DMS53 (cell line): ENCODE results near the gene GRIK2.

Experiments
- DNase-seq: peaks from one replicate; lab custom pipeline; 2025; lab: John Stamatoyannopoulos, UW

Gene GRIK2

DNA sequence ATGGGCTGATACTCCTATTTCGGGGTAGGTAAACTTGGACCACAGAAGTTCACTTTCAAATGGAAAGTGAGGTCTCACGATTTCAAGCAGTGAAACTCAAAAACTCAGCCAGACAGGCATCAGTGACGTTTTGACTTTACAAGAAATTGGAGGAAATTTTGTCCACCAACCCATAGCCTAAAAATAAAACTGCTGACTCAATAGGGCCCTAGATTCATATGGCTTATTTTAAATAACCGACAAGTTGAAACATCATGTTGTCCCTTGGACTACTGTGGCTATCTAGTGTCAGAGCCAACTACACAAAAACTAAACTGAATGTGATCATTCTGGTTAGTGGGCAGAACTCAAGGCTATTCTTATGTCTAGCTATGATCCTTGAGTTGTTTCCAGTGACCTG is 486.3 kb downstream of the GRIK2 start:
- DNase-seq, result no peak

DNA sequence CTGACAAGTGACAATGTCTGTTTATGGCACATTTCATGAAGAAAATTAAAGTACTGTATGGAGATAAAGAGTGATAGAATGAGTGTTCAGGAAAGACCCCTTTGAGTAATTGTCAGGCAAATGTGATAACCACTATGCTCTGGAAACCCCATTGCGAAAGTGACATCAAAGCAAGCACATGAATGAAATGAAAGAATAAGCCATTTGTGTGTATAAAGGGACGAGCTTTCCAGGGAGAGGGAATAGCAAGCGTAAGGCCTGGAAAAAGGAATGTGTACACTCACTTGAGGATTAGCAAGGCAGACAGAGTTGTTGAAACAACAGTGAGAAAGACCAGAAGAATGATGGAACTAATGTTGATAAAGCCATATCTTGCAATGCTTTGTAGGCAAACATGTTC is 490.0 kb downstream of the GRIK2 start:
- no peak for DNase-seq

DNA sequence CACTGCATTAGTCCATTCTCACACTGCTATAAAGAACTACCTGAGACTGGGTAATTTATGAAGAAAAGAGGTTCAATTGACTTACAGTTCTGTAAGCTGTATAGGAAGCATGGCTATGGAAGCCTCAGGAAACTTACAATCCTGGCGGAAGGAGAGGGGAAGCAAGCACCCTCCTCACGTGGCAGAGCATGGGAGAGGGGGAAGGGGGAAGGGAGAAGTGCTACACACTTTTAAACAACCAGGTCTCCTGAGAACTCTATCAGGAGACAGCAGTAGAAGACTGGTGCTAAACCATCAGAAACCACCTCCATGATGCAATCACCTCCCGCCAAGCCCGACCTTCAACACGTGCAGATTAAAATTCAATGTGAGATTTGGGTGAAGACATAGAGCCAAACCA is 494.0 kb downstream of the GRIK2 start:
- DNase-seq, result no peak

DNA sequence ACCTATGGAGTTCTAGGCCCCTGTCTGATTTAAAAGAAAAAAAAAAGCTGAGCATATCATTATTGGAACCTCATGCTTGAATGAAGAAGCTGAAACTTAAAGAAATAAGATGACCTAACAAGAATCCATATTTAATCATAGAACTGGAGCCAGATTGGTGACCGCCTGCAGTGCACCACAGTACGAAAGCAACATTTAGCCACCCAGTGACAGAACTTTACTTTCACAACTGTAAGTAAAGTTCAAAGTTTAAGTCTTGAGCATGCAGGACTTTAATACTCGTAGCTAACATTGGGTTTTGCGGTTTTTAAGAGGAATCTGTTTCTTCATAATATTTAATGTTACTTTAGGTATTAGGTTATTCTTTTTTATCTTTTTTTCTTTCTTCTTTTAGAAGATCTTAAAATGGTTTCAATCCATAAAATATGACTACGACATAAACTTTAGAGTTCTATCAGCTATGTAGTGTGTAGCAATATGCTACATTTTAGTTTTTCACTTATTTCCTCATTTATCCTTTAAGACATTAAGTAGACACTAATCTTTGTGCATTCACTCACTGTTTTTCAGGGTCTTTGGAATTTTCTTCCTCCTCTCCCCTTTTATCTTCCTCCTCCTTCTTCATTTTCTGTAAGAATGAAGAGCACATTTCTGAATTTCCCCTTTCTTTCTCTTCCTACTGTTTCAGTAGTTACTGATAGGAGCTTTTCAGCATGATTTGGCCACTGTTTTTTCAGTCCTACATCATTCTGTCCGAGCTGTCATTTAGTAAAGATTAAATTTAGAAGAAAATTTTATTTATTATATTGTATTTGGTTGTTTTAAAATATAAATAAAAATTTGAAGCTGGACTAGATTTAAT is 514.1 kb downstream of the GRIK2 start:
- DNase-seq, result no peak

DNA sequence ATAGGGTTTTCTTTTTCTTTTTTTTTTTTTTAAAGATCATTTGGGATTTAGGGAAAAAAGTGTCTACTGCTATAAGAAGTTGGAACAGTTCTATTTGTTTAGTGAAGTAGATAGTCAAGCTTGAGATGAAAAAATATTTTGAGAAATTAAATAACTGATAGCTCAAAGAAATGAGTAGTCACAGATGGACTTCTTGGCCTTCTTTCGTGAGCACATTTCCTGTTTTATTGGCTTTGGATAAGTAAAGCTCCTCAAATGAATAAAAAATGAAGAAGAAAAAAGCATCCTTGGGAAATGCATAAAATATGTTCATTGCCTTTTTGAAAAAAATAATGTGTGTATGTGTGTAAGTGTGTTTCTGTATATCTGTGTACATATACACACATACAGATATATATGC is 515.9 kb downstream of the GRIK2 start:
- DNase-seq, result no peak

DNA sequence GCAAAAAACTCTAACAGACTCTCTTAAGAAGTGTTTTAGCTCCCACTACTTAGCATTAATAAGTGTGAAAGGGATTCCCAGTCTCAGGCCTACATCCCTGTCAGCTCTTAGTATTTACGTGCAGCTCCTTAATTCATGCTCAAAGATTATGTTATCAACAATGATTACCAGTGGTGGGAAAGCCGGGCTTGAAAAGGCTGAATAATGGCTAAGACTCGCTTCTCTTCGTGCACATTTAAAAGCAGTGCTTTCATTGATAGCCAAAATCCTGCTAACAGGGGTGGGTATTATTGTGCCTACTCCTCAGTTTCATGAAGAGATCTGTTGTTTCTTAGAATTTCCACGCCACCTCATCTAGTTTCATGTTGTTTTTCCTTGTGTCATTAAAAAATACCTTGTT is 518.8 kb downstream of the GRIK2 start:
- DNase-seq, result no peak

DNA sequence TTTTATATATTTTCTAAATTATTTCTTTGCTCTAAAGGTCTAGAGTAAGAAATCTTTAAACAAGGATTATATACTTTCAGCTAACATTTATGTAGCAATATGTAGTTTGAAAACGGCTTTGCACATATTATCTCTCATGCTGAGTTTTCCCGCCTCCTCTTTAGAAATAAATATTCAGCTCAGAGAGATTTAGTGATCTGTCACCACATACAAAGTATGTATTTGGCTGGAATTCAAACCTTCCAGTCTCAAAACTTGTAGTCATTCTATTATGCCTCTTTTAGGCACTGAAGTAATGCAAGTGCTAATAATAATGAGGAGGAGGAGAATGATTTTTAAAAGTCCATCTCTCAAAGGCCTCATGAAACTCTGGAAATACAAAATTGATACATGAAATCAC is 525.0 kb downstream of the GRIK2 start:
- no peak for DNase-seq

DNA sequence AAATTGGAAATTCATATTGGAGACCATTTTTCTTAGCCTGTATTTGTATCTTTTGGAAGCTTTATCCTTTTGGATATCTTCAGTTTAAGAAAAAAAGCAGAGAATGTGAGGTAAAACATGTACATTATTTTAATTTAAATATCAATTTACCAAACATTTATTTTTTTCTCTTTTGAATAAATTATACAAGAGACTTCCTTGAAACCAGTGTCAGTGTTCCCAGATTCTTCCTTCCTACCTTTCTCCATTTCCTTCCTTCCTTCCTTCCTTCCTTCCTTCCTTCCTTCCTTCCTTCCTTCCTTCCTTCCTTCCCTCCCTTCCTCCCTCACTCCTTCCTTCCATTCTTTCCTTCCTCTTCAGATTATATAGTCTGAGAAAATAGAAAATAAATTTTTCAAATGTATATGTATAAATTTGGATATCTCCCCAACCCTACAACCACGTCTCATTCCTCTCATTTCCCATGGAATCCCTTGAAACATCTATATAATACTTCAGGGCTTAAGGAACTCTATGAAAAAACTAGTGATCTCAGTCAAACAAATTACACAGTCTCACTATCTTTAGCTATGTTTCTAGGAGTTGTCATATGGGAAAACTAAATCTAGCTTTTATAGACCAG is 528.4 kb downstream of the GRIK2 start:
- DNase-seq, result no peak

DNA sequence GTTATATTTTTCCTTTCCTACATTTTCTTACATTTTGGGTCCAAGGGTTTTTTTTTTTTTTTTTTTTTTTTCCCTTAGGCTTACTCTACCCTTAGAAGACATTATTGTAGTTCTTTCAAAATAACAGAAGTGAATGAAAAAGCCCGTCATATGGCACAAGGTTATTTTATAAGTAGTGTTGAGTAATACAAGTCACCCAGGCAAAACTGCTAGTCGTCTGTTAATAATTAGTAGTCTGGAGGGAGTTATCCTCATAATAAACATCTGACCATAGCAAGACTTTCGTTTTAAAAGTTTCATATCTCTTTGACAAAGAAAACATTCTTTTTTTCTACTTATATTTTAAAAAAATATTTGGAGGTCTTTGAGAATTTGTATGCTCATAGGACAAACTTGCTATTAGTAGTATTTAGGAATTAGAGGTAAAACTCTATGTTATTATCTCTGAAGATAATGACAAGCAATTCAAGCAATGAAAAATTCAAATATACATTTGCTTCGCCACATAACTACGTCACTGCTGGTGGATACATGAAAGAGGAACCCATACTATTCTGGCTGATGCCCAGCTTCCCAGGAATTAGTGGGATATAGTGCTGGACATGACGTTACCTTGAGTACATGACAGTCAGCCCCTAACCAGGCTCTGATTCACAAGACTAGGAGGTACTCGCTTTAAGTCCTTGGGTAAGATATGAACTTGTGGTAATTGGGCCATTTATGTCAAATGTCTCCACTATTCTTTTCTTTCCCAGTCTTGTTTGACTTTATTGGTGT is 532.8 kb downstream of the GRIK2 start:
- no peak for DNase-seq

DNA sequence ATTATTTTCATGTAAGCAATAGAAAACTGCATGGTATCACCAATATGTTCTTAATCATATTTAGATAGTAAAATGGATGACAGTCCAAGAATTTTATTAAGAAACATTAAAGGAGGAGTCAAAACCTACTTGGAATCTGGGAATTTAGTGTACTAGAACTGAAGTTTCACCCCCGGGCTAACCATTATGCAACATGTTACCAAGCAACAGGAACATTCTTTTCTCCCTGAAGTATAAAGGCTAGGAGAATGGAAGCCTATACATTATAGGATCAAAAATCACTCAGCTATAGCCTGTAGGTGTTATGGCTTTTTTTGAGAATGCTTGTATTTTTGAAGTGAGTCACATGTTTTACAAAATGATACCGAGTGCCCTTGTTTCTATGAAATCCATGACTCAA is 538.3 kb downstream of the GRIK2 start:
- no peak for DNase-seq

DNA sequence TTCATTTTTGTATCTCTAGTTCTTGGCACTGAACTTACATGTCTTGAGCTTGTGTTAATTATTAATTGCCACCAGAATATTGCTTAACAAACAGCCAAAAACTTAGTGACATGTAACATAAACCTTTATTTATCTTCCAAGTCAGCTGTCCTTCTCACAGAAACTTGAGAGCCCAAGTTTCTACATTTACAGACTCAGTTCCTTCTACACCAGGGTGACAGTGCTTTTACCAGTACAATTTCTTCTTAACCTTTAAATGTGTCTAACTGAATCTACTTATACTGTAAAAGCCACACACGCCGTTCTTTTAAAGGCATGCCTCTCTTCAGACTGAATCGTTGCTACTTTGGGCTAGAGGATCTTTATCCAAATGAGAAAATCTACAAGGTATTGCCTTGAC is 539.2 kb downstream of the GRIK2 start:
- no peak for DNase-seq

DNA sequence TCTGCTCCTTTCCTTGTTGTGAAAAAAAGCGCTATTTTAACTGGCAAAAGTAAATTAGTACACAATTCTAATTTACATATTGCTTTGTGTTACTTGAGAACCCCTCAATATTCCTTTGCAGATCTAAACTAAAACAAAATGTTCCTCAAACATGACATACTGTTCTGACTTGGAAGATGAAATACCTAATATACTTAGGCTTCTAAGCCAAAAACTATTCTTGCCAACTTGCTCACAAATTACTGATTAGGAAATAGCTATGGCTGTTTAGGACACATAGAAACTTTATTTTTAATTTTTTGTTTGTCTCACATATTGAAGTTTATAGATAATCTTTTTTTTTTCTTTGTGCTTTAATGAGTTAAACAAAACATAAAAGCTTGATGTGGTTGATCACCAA is 542.2 kb downstream of the GRIK2 start:
- no peak for DNase-seq

DNA sequence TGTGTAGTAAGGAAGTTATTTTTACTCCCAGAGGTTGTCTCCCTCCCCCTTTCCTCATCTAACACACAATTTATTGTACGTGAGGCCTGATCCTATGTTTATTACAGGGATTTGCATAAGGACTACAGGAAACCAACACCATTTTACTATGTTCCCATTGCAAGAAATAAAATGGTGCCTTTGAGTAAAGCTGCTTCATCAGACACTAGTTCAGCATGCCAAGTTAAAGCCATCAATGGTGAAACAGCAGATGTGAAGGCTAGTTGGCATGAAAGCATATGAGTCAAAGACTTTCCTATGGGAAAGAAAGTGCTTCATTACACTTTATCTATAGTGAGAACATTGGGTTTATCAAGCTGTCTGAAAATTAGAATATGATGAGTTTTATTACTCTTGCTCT is 543.0 kb downstream of the GRIK2 start:
- no peak for DNase-seq

DNA sequence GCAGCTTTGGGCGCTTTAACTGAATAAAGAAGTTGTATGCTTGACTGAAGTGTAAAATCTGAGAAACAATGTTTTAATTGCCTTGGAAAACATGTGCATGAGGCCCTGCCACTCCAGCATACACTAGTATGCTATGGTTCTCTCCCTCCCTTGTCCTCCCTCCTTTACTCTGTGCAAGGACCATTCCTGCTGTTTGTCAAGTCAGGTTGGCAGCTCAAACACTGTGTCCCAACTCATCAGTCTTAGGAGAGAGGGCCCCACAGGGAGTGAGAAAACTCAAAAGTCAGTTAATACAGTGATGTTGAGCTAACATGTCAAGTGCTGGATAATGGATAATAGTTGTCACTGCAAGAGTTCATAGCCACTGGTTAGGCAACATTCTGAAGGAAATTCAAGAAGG is 543.6 kb downstream of the GRIK2 start:
- DNase-seq, result no peak

DNA sequence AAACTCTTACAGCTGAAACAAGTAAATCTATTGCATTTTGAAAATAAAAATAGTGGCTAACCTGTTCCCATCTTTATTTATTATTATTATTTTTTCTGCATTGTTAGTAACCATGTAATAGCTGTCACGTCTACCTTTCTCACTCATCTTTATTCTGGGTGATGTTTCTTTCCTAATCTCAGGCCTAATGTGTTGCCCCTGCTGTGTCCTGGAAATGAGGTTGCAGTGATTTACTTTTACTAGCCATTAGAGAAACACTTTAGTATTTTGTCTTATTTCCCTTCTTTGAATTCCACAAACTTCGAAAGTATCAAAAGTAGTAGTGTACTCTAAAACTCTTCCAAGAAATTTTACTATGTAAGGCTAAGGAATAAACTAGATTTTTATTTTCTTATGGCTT is 546.9 kb downstream of the GRIK2 start:
- no peak for DNase-seq

DNA sequence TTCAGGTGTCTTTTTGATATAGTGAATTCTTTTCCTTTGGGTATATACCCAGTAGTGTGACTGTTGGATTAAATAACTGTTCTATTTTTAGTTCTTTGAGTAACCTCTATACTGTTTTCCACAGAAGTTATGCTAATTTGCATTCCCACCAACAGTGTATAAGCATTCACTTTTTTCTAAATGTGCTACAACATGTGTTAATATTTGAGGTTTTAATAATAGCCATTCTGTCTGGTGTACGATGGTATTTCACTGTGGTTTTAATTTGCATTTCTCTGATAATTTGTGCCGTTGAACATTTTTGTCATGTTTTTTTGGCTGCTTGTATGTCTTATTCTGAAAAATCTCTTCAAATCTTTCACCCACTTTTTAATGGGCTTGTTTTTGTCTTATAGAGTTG is 563.5 kb downstream of the GRIK2 start:
- no peak for DNase-seq

DNA sequence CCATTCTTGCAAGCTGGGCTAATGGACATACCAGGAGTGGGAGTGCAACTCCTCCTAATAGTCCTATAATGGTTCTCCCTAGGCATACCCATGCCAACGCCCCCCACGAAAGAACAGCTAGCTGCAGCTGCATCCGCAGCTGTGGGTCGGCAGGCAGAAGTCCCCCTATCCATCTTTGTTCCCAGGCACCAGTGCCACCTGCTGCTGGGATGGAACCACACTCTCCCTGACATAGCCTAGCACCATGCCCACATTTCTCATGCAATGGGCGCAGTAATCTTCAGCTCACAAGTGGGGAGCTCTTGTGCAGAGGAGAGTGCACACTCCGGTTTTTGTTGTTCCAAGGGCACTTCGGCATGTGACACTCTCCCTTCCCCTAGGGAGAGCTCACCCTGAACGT is 567.8 kb downstream of the GRIK2 start:
- no peak for DNase-seq

DNA sequence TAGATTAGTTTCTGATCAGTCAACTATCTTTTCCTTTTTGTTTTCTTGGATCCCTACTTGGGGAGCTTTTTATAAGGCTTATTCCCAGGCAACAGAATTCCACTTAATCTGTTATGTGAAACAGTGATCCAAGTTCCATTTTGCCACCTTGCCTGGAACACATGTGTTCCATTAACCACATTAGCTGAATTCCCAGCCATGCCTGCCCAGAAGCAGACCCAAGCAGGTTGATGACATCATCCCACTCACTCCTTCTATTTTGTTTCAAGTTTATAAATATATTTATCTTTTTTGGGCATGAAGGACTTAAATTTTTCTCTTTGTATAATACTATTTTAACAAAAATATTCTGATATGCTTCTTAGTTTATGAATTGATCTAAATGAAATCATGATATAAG is 587.4 kb downstream of the GRIK2 start:
- no peak for DNase-seq

DNA sequence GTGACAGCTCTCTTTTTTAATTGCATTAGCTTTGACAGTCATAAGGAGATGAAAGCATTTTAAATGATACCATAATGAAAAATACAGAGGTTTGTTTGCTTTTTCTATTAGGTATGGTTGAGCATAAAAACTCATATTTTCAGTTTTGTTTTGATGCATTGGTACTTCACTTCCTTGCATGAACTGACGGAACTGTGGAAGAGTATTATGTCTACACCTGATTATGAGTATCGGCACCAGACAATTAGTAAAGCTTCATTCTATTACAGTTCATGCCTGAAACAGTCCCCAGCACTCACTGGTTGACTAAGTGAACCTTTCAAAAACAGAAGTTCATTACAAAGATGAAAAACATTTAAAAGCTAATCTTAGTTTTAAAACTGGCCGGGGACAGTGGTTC is 593.0 kb downstream of the GRIK2 start:
- no peak for DNase-seq

DNA sequence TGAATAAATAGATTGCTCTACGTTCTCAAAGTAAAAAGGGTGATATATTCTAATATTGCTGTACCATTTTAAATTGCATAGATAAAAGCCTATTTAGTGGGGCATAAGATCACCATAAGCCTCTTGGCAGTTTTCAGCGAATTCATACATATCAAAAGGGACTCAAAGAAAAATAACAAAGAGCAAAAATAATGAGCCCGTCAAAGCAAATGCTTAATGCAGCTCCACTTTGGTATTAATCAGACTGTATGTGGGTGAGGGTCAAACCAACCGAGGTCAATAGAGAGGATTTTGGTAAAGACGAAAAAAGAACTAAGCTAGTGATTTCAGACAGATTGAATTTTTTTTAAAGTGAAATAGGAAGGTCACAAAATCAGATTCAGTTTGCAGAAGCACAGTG is 598.8 kb downstream of the GRIK2 start:
- DNase-seq, result no peak

DNA sequence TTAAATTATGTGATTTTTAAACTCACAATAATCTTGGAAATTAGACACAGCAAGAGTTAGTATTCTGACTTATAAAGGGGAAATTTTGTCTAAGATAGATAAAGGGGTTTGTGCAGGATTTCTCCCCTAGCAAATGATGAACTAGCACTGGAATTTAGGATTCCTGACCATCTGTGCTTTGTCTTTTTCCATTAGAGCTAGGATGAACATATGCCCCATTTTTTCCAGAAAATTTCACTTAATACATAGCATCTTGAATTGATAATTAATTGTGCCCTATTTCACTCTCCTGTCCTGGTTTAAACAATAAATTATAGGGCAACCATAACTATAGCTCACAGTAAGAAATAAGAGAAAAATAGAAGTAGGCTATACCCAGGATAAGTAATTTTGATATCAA is 601.0 kb downstream of the GRIK2 start:
- DNase-seq, result no peak

DNA sequence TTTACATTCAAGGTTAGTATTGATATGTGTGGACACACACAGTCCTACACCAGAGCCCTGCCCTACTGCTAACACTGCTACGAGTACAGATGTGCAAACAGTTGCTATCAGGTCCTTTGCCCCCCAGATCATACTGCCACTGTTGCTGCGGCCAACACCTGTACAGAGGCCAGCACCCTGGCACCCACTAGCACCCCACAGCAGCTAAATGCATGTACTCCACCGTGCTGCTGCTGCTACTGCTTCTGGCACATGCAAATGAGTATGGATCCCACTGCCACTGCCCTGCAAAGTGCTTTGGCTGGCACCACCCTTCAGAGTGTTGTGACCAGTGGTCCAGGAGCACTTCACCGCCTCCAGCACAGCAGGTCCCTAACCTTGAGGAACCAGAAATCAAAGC is 621.9 kb downstream of the GRIK2 start:
- DNase-seq, result no peak

DNA sequence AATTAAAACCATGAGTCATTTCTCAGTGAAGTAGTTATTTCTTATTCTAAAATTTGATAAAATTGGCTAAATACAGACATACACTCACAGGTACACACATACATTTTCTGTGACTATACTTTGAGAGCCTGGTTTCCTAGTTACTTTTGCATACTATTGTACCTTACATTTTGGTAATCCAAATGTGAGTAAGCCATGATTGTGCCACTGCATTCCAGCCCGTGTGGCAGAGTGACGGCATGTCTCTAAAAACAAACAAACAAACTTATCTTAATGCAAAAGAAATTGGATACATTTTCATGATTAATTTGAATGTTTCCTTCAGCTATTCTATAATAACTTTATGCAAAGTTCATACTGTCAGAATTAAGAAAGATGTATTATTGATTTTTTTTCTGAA is 628.8 kb downstream of the GRIK2 start:
- DNase-seq, result no peak
